Esophagus muscularis mucosa (tissue), 4 donors: ENCODE data around the gene PCARE. TPM values are rescaled to one million over a fixed set of nuclear protein-coding genes. Genes with fewer than 3 reads are reported as not detected.

Experiments
- DNase-seq: peaks from one replicate; pipeline ENCODE4 v3.0.0-alpha.2; 2017; ENCODE audit errors: extremely low spot score
- H3K27ac ChIP-seq, 4 donors: fragments of 200-600 bp; sonication (generic); replicated peaks in 1 of 4; 1 replicate in 3 of 4; 2 replicates in 1 of 4; pipeline ENCODE4 v1.5.1; 2016 to 2019; ENCODE audit warnings: mild to moderate bottlenecking in 1 of 4
- H3K27me3 ChIP-seq, 4 donors: fragments of 200-600 bp; sonication (generic); one replicate each; pipeline versions ENCODE4 v1.5.1 to v1.6.0; 2016 to 2019
- H3K36me3 ChIP-seq, 4 donors: fragments of 200-600 bp; sonication (generic); one replicate each; pipeline ENCODE4 v1.5.1; 2016 to 2019
- H3K4me1 ChIP-seq, 4 donors: fragments of 200-600 bp; sonication (generic); one replicate each; pipeline ENCODE4 v1.5.1; 2016 to 2019
- H3K4me3 ChIP-seq, 4 donors: fragments of 200-600 bp; sonication (generic); 1 replicate in 2 of 4; 2 replicates in 2 of 4; pipeline ENCODE4 v1.5.1; 2016 to 2019; ENCODE audit warnings: mild to moderate bottlenecking in 4 of 4, moderate library complexity in 1 of 4
- H3K9me3 ChIP-seq, 4 donors: fragments of 200-600 bp; sonication (generic); 1 replicate in 3 of 4; 2 replicates in 1 of 4; pipeline ENCODE4 v1.5.1; 2016 to 2019
- EP300 ChIP-seq: sonication (generic); formaldehyde crosslinking; IDR thresholded peaks from one replicate; pipeline ENCODE4 v1.6.1; 2017; ENCODE audit warnings: antibody characterized with exemption
- POLR2A ChIP-seq: fragments of 450-650 bp; IDR thresholded peaks from one replicate; pipeline ENCODE4 v1.6.1; 2017; ENCODE audit warnings: antibody characterized with exemption, moderate library complexity, mild to moderate bottlenecking, low read depth
- POLR2AphosphoS5 ChIP-seq, 2 donors: sonication (generic); formaldehyde crosslinking; IDR thresholded peaks; one replicate each; pipeline ENCODE4 v1.6.1; 2017; ENCODE audit warnings: antibody characterized with exemption in 2 of 2
- WGBS: methylation state at CpG from one replicate; pipeline ENCODE4 v1.1.5; 2018; 5-methylcytosine and 5-hydroxymethylcytosine counted together
- intact Hi-C: fragments of 100-400 bp; cut with DNase I; formaldehyde crosslinking; loops from one replicate; pipeline ENCODE4 v1.15.1; 2023
- total RNA-seq, 4 donors: library from RNA; depleted of rRNA; stranded (reverse); fragments of >200 nt; gene quantifications; one replicate each; pipeline versions ENCODE4 v1.1.0 to v1.2.1, GENCODE V29; 2016
- TF ChIP-seq, protein P1 (sequence below), 3 experiments: fragments of 200-600 bp in 2 of 3; fragments of 450-650 bp in 1 of 3; sonication (generic) in 2 of 3; IDR thresholded peaks; one replicate each; pipeline ENCODE4 v1.5.1; 2017 to 2019; ENCODE audit warnings: antibody characterized with exemption in 3 of 3, mild to moderate bottlenecking in 2 of 3, moderate library complexity in 1 of 3

Gene PCARE
- total RNA-seq, 4 donors from 2014 or later: not detected

GRCh38 chr2:29113891-29114321, 39.6 kb upstream of the PCARE start:
- Histone ChIP-seq H3K4me1 (peaks cover 15 to 35% (median 30%) of the 10 kb centered on the region in 4 donors), H3K27me3 (no peaks in the 10 kb centered on the region), H3K9me3 (no peaks in the 10 kb centered on the region), H3K27ac (peak overlapping the region; percentile 84 to 94 (median 90)), H3K36me3 (no peaks in the 10 kb centered on the region), H3K4me3 (no peak overlapping the region)
- intact Hi-C loops: no loop called here
- peak in 1 of 2 donors; percentile 42 for TF ChIP-seq POLR2AphosphoS5 (IDR thresholded peaks at IDR 0.05)
- TF ChIP-seq, protein P1, sequence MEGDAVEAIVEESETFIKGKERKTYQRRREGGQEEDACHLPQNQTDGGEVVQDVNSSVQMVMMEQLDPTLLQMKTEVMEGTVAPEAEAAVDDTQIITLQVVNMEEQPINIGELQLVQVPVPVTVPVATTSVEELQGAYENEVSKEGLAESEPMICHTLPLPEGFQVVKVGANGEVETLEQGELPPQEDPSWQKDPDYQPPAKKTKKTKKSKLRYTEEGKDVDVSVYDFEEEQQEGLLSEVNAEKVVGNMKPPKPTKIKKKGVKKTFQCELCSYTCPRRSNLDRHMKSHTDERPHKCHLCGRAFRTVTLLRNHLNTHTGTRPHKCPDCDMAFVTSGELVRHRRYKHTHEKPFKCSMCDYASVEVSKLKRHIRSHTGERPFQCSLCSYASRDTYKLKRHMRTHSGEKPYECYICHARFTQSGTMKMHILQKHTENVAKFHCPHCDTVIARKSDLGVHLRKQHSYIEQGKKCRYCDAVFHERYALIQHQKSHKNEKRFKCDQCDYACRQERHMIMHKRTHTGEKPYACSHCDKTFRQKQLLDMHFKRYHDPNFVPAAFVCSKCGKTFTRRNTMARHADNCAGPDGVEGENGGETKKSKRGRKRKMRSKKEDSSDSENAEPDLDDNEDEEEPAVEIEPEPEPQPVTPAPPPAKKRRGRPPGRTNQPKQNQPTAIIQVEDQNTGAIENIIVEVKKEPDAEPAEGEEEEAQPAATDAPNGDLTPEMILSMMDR (IDR thresholded peaks at IDR 0.05): no peak
- no peak for DNase-seq
- 57% methylated on average over 4 of the region's 4 CpGs for WGBS

DNA sequence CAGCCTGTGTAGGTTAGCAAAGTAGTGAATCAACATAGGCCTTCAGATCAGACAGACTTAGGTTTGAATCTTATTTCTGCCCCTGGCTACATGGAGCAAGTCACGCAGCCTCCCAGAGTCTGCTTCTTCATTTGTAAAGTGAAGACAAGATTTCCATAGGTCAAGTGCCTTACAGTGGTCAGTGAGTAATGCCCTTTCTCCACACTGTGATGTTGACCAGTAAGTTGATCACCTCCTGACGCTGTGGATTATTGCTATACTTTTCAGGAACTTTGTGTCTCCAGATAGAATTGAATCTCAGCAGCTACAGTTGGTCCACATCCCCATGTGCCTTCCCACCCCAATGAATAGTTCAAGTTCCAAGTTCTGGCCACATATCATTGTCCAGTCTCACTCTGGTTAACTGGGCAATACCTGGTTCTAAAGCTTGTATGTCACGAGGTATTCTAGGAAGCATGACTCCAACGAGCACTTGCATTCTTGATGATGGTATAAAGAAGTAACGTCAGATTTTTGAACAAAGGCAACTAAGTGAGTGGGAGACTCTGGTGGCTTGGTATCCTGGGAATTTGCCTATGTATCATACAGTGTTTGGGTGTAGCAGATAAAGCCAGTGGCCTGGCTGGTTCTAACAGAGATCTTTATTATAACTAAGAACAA, 38.8 kb upstream of the PCARE start:
- TF ChIP-seq POLR2A: no peak
- TF ChIP-seq, protein P1 (IDR thresholded peaks at IDR 0.05): no peak
- no peak for TF ChIP-seq EP300
- no peak for TF ChIP-seq POLR2AphosphoS5 (IDR thresholded peaks at IDR 0.05)
- DNase-seq: no peak
- H3K27me3 ChIP-seq: no peaks in the 10 kb centered on the region
- 84% methylated on average over 5 of the region's 5 CpGs for WGBS
- peaks cover 13 to 28% (median 24%) of the 10 kb centered on the region in 4 donors for H3K4me1 ChIP-seq
- H3K27ac ChIP-seq: no peak overlapping the region
- H3K9me3 ChIP-seq: no peaks in the 10 kb centered on the region
- intact Hi-C loops: no loop called here
- no peaks in the 10 kb centered on the region for H3K36me3 ChIP-seq
- no peak overlapping the region for H3K4me3 ChIP-seq

GRCh38 chr2:29112379-29112778, 38.1 kb upstream of the PCARE start:
- H3K27ac ChIP-seq: no peak overlapping the region
- no peak for TF ChIP-seq EP300
- no peak for TF ChIP-seq POLR2A
- no peak for TF ChIP-seq POLR2AphosphoS5 (IDR thresholded peaks at IDR 0.05)
- TF ChIP-seq, protein P1 (IDR thresholded peaks at IDR 0.05): no peak

DNA sequence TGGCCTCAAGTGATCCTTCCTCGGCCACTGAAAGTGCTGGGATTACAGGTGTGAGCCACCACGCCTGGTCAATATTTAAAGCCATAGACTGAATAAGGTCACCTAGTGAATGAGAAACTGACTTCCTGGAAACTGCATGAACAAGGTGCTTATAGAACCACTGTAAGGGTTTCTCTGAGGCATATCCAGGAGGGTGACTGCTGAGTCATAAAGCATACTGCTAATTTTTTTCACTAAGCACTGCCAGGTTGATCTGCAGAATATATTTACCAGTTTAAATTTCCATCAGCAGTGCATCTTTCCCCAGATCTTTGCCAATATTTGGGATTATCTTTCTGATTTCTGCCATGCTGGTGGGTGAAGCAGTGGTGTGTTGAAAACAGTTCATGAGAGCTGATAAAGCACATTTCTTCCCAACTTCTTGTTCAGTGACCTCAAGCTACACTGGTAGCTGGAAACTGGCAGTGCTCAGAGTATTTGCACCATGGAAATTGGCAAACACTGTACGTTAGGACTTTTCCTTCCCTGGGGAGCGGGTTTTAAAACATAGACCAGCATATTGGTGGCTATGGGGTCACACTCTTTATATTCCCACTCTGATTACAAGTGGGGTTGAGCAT, 36.7 kb upstream of the PCARE start:
- TF ChIP-seq EP300 (no peak), POLR2A (no peak), POLR2AphosphoS5 (IDR thresholded peaks at IDR 0.05) (no peak)
- TF ChIP-seq, protein P1 (IDR thresholded peaks at IDR 0.05): no peak
- WGBS: 75% methylated on average over 4 of the region's 4 CpGs

More at GRCh38 chr2:29112379-29112778, 38.1 kb upstream of the PCARE start:
- intact Hi-C loops: no loop called here
- Histone ChIP-seq H3K4me3 (no peak overlapping the region), H3K4me1 (peaks cover 9 to 21% (median 16%) of the 10 kb centered on the region in 4 donors), H3K27me3 (no peaks in the 10 kb centered on the region), H3K9me3 (no peaks in the 10 kb centered on the region), H3K36me3 (no peaks in the 10 kb centered on the region)
- DNase-seq: no peak

More for the DNA sequence above, 36.7 kb upstream of the PCARE start:
- intact Hi-C loops: no loop called here
- Histone ChIP-seq H3K36me3 (no peaks in the 10 kb centered on the region), H3K9me3 (no peaks in the 10 kb centered on the region), H3K27ac (no peak overlapping the region), H3K4me3 (no peak overlapping the region), H3K27me3 (no peaks in the 10 kb centered on the region), H3K4me1 (peaks cover 7 to 11% (median 8%) of the 10 kb centered on the region in 4 donors)
- no peak for DNase-seq
